ENCODE data around the gene CACFD1. TPM values are rescaled to one million over a fixed set of nuclear protein-coding genes. Genes with fewer than 3 reads are reported as not detected.

Gene CACFD1
- total RNA-seq, 1 donor from 2014 or later, result 42.6 TPM

DNA sequence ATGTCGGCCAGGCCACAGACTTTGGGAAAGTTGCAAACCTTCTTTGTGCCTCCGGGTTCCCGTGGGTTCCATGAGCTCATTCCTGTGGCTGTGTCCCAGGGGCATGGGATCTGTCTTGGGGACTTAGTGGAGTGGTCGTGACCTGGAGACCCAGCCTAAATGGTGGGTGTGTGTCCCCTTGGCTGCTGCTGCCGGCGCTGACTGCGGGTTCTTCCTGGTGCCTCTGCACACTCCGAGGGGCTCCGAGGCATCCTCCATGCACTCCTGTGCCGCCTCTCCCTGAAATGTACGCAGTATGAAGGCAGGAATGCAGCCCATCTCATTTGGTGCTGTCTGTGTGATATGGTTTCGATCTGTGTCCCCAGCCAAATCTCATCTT is 40.1 kb downstream of the CACFD1 start:
- no peak overlapping the region for H3K4me3 Mint-ChIP-seq
- H3K27ac Mint-ChIP-seq (ENCODE audit: unreplicated experiment), result no peak overlapping the region
- peaks cover 4% of the 10 kb centered on the region for H3K27me3 Mint-ChIP-seq (ENCODE audit: low read depth)
- no peaks in the 10 kb centered on the region for H3K36me3 Mint-ChIP-seq (ENCODE audit: low read depth)
- TF ChIP-seq, protein P1, sequence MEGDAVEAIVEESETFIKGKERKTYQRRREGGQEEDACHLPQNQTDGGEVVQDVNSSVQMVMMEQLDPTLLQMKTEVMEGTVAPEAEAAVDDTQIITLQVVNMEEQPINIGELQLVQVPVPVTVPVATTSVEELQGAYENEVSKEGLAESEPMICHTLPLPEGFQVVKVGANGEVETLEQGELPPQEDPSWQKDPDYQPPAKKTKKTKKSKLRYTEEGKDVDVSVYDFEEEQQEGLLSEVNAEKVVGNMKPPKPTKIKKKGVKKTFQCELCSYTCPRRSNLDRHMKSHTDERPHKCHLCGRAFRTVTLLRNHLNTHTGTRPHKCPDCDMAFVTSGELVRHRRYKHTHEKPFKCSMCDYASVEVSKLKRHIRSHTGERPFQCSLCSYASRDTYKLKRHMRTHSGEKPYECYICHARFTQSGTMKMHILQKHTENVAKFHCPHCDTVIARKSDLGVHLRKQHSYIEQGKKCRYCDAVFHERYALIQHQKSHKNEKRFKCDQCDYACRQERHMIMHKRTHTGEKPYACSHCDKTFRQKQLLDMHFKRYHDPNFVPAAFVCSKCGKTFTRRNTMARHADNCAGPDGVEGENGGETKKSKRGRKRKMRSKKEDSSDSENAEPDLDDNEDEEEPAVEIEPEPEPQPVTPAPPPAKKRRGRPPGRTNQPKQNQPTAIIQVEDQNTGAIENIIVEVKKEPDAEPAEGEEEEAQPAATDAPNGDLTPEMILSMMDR (conservative IDR thresholded peaks at IDR 0.05), result no peak
- H3K9me3 Mint-ChIP-seq, result peaks cover 14% of the 10 kb centered on the region
- DNase-seq (ENCODE audit: low read depth, low spot score), result no peak
- peaks cover 4% of the 10 kb centered on the region for H3K4me1 Mint-ChIP-seq

DNA sequence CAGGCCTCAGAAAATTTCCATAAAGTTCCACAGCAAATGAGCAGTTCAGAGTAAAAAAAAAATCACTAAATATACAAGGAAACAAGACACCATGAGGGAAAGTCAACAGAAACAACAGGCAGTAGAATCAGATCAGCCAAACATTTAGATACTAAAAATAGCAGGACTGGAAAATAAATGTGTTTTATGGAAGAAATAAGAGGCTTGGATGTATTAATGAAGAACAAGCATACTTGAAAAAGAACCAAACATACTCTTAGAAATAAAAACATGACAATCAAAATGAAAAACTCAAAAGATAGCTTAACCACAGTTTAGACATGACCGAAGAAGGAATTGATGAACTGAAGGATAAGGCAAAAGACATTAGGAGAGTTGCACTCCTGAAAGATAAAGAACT is 42.3 kb downstream of the CACFD1 start:
- no peak for DNase-seq (ENCODE audit: low read depth, low spot score)
- Mint-ChIP-seq H3K9me3 (peaks cover 14% of the 10 kb centered on the region), H3K4me3 (no peak overlapping the region), H3K27ac (ENCODE audit: unreplicated experiment) (no peak overlapping the region), H3K4me1 (peaks cover 4% of the 10 kb centered on the region), H3K36me3 (ENCODE audit: low read depth) (no peaks in the 10 kb centered on the region), H3K27me3 (ENCODE audit: low read depth) (peaks cover 4% of the 10 kb centered on the region)
- TF ChIP-seq, protein P1 (conservative IDR thresholded peaks at IDR 0.05), result no peak

DNA sequence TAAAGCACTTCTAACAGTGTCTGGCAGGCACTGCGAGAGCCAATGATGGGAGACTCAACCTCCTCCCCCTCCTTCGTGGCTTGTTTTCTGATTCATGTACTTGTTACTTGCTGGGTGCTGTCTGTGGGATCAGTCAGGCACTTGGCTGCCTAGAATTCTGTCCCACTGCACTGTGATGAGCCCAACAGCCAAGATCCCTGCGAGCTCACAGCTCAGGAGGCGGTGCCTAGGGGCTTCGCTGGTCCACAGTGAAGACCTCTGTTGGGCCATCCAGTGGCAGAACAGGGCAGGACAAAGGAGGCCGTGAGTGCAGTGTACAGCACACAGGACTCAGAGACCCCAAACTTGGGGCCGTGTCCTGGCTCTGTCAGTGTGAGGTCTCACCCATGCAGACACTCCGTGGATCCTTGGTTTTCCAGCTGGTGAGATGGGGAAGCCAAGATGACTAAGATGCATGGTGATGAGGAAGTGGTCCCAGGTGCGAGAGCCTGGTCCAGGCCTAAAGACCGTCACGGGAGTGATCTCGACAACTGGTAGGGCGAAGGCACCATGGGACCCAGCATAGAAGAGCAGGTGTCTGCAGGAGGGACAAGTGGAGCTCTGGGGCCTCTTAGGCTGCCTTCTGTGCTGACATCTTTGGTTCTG is 45.5 kb downstream of the CACFD1 start:
- peaks cover 10% of the 10 kb centered on the region for H3K4me1 Mint-ChIP-seq
- DNase-seq (ENCODE audit: low read depth, low spot score), result no peak
- H3K27me3 Mint-ChIP-seq (ENCODE audit: low read depth), result peaks cover 7% of the 10 kb centered on the region
- TF ChIP-seq, protein P1 (conservative IDR thresholded peaks at IDR 0.05), result no peak
- peaks cover 14% of the 10 kb centered on the region for H3K9me3 Mint-ChIP-seq
- no peak overlapping the region for H3K27ac Mint-ChIP-seq (ENCODE audit: unreplicated experiment)
- H3K4me3 Mint-ChIP-seq, result no peak overlapping the region
- no peaks in the 10 kb centered on the region for H3K36me3 Mint-ChIP-seq (ENCODE audit: low read depth)

DNA sequence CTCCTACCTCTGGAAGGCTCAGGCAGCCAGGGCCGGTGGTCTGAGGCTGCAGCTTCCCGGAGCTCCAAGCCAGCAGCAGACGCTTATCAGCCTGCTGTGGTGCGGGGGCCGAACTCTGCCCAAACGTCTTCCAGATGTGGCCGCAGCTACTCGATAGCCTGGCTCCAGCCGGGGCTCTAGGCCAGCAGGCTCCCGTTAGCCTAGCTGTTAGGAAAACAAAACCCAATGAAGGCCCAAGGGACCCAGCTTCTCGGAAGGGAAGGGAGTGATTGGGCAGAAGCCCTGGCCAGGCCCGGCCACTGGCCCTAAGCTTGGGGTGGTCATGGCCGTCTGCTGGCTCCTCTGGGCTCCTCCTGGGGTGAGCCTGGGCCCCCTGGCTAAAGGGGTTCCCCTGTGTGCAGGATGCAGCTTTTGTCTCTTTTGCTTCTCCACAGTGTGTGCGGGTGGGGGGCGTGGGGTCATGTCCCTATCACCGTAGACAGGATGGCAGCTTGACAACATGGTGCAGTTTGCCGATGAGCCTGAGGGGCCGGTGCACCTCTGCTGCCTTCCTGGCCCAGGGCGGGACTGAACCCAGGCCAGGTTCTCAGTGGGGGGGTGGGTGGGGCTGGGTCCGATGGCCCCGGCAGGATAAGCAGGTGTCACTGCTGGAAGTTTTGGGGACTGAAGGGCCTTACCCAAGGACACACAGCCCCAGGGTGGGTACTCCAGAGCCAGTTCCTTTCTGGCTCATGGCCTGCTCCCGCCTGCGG is 46.3 kb downstream of the CACFD1 start:
- Mint-ChIP-seq H3K27ac (ENCODE audit: unreplicated experiment) (peak overlapping the region; percentile 50), H3K4me1 (peaks cover 10% of the 10 kb centered on the region), H3K4me3 (no peak overlapping the region), H3K9me3 (peaks cover 13% of the 10 kb centered on the region), H3K36me3 (ENCODE audit: low read depth) (no peaks in the 10 kb centered on the region), H3K27me3 (ENCODE audit: low read depth) (peaks cover 7% of the 10 kb centered on the region)
- TF ChIP-seq, protein P1 (conservative IDR thresholded peaks at IDR 0.05), result no peak
- no peak for DNase-seq (ENCODE audit: low read depth, low spot score)

DNA sequence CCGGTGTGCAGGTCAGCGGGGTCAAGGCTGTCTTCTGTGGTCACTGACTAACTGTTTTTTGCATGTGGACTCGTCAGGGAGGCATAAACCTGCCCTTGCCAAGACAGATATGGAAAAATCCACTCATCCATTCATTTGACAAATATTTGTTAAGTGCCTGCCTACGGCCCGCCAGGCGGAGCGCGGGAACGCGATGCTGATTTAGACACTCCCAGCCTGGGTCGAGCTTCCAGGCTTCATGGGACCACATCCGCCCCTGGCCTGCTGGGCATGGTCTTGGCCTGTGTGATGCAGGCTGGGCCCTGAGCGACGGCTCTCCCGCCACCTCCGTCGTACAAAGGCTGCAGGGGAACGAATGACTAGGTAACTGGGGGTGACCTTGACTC is 46.9 kb downstream of the CACFD1 start:
- TF ChIP-seq, protein P1 (conservative IDR thresholded peaks at IDR 0.05), result no peak
- Mint-ChIP-seq H3K4me1 (peaks cover 10% of the 10 kb centered on the region), H3K27me3 (ENCODE audit: low read depth) (peaks cover 5% of the 10 kb centered on the region)

More for the DNA sequence above, 46.9 kb downstream of the CACFD1 start:
- Mint-ChIP-seq H3K27ac (ENCODE audit: unreplicated experiment) (no peak overlapping the region), H3K36me3 (ENCODE audit: low read depth) (no peaks in the 10 kb centered on the region), H3K9me3 (peaks cover 8% of the 10 kb centered on the region), H3K4me3 (no peak overlapping the region)
- no peak for DNase-seq (ENCODE audit: low read depth, low spot score)
